GM19397 (cell line): Measurements from ENCODE around the gene ORAI1.
A peak's percentile ranks its signal among the peaks of the same experiment; 100 is the strongest.
"Not testable (repeated sequence)": the region's sequence is repeated elsewhere in the genome, so short reads cannot be mapped to it uniquely, and the experiment has no call there.

ENCODE experiments used
- ATAC-seq: cut with Tn5 transposase; IDR thresholded peaks from one replicate; pipeline ENCODE4 v1.9.1; 2021; ENCODE audit warnings: mild to moderate bottlenecking, moderate library complexity; ENCODE audit not compliant: unreplicated experiment

Gene ORAI1

DNA sequence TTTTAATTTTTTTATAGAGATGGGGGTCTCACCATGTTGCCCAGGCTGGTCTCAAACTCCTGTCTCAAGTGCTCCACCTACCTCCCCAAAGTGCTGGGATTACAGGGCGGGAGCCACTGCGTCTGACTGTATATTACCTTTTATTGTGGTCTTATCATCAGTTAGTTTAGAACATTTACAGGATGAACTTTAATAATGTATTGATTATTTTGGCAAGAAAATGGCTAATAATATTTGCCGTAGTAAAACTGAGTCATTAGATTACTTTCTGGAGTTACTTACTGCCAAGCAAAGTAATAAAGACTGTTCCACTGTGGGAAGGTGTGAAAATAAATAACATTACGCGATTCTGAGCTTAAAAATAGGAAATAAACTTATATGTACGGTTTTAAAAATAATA, 23.6 kb upstream of the ORAI1 start:
- ATAC-seq = no peak

GRCh38 chr12:121603581-121603980, 22.7 kb upstream of the ORAI1 start:
- no peak for ATAC-seq

GRCh38 chr12:121608301-121608700, 18.0 kb upstream of the ORAI1 start:
- ATAC-seq = no peak

- ATAC-seq = no peak
Observed at GRCh38 chr12:121610239-121611149, 15.8 kb upstream of the ORAI1 start.

DNA sequence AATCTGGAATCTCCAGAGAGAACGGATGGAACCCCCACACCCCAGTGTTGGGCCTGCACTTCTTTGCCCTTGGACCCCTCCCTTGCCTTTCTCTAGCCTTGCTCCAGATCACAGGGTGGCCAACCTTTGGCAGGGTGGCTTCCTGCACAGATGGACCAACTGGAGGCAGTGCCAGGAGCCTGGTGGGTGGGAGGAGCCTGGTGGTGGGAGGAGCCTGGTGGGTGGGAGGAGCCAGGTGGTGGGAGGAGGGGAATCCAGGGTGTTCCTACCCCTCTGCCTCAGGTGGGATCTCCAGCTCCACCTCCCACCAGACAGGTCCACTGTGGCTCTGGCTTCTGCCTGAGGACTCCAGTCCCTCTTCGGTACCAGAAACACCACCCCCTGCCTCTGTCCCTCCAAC, 15.0 kb upstream of the ORAI1 start:
- no peak for ATAC-seq

GRCh38 chr12:121613462-121613861, 12.9 kb upstream of the ORAI1 start:
- no peak for ATAC-seq

- no peak for ATAC-seq
Observed at GRCh38 chr12:121614872-121615467, 11.4 kb upstream of the ORAI1 start.

DNA sequence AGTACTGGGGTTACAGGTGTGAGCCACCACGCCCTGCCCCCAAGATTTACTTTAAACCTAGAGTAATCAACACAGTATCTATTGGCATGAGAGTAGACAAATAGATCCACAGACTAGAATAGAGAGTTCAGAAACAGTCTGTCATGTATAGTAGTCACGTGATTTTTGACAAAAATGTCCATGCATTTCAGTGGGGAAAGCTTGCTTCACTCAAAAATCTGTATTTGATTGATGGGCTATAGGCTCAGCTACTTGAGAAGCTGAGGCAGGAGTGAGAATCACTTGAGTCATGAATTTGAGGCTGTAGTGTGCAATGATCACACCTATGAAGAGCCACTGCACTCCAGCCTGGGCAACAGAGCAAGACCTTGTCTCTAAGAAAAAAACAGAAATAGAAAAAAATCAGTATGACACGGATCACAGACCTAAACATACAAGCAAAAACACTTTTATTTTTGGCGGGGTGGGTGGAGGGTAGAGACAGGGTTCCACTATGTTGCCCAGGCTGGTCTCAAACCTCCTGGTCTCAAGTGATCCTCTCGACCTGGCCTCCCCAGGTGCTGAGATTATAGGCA, 7.6 kb upstream of the ORAI1 start:
- no peak for ATAC-seq

DNA sequence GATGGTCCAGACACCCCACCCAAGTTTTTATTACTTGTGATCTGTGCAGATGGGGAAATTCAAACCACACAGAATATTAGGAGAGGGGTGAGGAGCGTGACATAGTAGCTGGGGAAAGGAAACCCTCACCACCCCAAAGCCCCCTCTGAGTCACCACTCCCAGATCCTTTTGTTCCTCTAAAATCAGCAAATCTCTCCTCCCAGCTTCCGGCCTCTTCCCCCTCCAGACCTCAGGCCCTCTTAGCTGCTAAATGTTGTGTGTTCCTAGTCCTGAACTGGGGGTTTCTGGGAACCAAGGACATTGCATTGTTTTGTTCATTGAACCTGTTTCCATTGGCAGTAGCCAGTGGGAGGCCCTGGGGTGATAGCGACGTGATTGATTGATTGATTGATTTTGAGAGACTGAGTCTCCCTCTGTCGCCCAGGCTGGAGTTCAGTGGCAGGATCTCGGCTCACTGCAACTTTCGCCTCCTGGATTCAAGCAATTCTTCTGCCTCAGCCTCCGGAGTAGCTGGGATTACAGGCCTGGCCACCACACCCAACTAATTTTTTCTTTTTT, 5.9 kb upstream of the ORAI1 start:
- ATAC-seq = no peak

- peak; percentile 32 for ATAC-seq
Observed at GRCh38 chr12:121626853-121627640, 717 bp downstream of the ORAI1 start.

GRCh38 chr12:121628037-121628436, 1.7 kb downstream of the ORAI1 start:
- no peak for ATAC-seq

- no peak for ATAC-seq
Observed at GRCh38 chr12:121628536-121628935, 2.2 kb downstream of the ORAI1 start.

DNA sequence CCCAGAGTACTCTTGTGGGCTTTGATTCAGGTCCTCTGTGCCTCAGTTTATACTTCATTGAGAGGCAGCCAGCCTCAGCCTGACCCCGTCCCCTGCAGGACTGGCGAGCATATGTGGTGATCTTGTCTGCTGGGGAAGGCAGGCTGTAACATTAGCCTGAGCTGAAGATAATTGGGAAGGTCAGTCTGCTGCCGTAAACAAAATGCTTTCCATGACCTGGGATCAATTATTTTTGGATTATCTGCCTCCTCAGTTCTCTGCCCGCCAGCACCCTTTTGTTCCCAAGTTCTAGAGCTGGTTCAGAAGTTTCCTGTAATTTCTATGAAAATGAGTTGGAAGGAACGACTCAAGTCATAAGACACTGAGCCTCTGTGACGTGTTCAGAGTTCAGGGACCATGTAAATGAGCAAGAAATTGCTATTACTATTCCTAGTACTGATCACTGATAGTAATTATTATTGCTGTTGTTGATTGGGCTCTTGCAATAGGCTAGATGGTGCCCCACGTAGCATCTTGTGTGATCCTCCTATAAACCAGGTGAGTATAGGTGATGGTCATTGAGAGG, 4.5 kb downstream of the ORAI1 start:
- no peak for ATAC-seq

DNA sequence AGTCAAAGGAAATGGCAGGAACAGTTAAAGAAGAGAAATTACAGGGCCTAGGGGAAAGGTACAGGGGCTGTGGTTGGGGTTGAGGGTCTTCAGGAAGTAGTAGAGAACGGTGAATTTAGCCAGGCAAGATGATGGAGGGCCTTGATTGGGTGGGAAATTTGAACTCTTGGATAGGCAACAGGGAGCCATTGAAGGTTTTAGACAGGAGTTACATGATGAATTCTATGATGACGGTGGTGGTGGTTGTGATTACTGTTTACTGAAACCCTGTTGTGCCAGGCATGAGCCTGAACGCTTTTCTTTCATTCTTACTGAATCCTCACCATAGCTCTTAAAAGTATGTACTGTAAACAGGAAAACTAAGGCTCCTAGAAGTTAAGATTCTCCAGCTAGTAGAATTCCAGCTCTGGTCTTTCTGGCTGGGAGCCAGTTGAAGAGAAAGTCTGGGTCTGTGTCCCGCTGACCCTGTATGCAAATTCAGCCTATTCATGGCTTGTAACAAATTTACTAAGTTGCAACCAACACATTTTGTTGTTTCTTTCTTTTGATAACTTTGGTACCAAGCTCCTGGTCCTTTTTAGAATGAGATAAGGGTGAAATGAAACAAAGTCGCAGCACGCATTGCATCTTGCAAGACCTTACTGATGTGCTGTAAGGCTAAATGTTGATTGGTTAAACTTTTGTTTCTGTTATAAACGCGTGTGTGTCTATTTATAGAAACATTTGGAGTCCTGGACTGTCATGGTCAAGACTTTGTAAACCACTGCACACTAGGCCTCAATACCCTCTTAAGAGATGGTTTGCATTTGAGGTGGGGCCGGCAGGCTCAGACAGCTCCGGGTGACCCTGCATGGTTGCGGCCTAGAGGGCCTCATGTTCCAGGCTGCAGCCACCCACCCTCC, 6.0 kb downstream of the ORAI1 start:
- ATAC-seq = no peak

DNA sequence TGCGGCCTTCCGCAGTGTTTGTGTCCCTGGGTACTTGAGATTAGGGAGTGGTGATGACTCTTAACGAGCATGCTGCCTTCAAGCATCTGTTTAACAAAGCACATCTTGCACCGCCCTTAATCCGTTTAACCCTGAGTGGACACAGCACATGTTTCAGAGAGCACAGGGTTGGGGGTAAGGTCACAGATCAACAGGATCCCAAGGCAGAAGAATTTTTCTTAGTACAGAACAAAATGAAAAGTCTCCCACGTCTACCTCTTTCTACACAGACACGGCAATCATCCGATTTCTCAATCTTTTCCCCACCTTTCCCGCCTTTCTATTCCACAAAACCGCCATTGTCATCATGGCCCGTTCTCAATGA, 7.5 kb downstream of the ORAI1 start:
- not testable (repeated sequence) for ATAC-seq

DNA sequence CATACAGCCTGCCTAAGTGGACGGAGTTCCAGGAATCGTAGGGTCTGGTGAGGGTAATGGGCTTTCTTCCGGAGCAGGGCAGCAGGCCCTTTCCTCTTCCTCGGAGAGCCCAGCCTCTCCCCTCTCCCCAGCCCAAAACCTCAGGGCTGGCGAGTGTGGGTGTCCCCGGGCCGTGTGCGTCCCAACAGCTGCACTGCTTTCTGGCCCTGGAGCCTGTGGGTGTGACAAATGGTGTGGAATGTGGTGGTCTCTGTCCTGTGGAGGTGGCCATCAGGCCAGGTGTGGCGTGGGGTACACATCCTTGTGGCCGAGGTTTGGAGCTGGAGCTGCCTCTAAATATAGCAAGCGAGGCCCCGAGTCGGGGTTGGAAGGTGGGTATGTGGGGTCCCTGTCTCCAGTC, 8.5 kb downstream of the ORAI1 start:
- ATAC-seq = no peak

GRCh38 chr12:121637231-121637914, 11.0 kb downstream of the ORAI1 start:
- peak; percentile 62 for ATAC-seq

DNA sequence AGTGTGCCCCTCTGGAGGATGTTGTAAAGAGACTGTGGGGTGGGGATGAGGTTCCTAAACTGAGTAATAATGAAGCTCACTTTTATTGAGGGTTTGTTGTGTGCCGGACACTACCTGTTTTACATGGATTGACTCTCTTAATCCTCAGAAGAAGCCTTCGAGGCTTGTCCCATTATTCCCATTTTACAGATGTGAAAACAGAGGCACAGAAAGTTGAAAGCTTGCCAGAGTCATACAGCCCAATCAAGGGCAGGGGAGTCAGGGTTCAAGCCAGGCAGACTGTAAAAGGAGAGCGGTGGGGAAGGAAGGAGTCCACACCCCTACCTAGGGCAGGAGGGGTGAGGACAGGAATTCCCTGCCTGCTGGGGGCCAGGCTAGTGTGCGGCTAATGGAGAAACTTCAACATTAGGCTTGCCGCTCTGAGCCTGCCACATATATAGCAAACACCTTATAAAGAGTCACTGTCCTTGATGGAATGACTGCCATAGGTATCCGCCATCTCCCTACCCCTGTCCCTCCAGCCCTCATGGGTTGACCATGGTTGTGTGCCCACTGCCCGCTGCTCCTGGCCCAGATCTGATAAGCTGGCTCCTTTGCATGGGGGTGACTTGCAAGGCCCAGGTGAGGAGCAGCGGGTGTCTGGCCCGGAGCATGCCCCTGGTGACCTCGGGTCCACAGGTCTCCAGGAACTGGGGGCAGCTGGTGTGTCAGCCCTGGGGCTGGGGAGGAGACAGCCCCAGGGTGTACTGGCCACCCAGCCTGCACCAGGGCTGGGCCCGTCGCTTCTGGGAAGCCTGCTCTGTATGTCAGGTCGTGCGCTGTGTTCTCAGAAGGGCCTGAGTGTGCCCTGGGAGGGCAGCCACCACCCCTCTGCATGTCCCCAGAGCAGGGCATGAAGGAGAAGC, 12.2 kb downstream of the ORAI1 start:
- no peak for ATAC-seq
